Nephron progenitor cell (in vitro differentiated cells): Measurements from ENCODE around the gene RCSD1.

Experiments
- DNase-seq: peaks from one replicate; pipeline ENCODE4 v3.0.0; 2021
- H3K27ac Mint-ChIP-seq: 2 replicates; pipeline ENCODE4 v1.8.0; 2021; ENCODE audit warnings: mild to moderate bottlenecking, moderate library complexity, mixed read lengths
- H3K27me3 Mint-ChIP-seq: 2 replicates; pipeline ENCODE4 v1.8.0; 2021; ENCODE audit warnings: mild to moderate bottlenecking, low read depth, mixed read lengths; ENCODE audit not compliant: poor library complexity
- H3K36me3 Mint-ChIP-seq: 2 replicates; pipeline ENCODE4 v1.8.0; 2021; ENCODE audit warnings: low read depth, mixed read lengths
- H3K4me1 Mint-ChIP-seq: 2 replicates; pipeline ENCODE4 v1.8.0; 2021; ENCODE audit warnings: mixed read lengths
- H3K4me3 Mint-ChIP-seq: 2 replicates; pipeline ENCODE4 v1.8.0; 2021; ENCODE audit warnings: mild to moderate bottlenecking, moderate library complexity, mixed read lengths
- H3K9me3 Mint-ChIP-seq: 2 replicates; pipeline ENCODE4 v1.8.0; 2021; ENCODE audit warnings: mild to moderate bottlenecking, moderate library complexity, mixed read lengths
- TF ChIP-seq, protein P1 (sequence below): fragments of 200-600 bp; sonication (generic); IDR thresholded peaks from 2 replicates; pipeline ENCODE4 v1.5.0; 2021; ENCODE audit warnings: antibody characterized with exemption

RCSD1 gene

DNA sequence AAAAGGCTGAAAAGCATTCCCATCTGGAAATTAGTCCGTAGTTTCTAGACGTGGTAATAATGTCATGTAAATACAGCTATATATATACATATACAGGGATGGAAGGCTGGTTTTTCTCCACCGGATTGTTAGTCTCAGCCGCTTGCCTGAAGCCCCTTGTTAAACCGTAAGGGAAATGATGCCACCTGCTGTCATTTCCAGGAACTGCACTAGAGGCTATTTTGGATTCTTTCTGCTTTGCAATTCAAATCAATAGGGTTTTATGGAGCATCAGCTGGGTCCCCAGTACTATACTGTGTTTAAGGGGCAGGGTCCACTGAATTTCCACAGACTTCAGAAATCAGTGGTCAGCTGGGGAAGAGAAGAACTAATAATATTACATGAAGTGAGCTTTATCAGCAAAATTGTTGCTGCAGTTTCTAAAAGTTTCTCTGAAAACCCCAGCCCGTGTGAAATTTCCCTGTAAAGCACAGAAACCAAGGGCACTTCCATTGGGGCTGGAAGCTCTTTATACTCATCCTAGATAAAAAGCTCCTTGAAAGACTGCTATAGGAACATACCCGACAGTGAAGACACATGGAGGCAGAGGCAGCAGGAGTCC is 58.0 kb downstream of the RCSD1 start:
- TF ChIP-seq, protein P1, sequence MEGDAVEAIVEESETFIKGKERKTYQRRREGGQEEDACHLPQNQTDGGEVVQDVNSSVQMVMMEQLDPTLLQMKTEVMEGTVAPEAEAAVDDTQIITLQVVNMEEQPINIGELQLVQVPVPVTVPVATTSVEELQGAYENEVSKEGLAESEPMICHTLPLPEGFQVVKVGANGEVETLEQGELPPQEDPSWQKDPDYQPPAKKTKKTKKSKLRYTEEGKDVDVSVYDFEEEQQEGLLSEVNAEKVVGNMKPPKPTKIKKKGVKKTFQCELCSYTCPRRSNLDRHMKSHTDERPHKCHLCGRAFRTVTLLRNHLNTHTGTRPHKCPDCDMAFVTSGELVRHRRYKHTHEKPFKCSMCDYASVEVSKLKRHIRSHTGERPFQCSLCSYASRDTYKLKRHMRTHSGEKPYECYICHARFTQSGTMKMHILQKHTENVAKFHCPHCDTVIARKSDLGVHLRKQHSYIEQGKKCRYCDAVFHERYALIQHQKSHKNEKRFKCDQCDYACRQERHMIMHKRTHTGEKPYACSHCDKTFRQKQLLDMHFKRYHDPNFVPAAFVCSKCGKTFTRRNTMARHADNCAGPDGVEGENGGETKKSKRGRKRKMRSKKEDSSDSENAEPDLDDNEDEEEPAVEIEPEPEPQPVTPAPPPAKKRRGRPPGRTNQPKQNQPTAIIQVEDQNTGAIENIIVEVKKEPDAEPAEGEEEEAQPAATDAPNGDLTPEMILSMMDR: peak; percentile 95
- Mint-ChIP-seq H3K4me3 (no peak overlapping the region), H3K36me3 (no peaks in the 10 kb centered on the region), H3K4me1 (peaks cover 40% of the 10 kb centered on the region), H3K9me3 (no peaks in the 10 kb centered on the region), H3K27me3 (peaks cover 10% of the 10 kb centered on the region), H3K27ac (no peak overlapping the region)
- peak; percentile 85 for DNase-seq

DNA sequence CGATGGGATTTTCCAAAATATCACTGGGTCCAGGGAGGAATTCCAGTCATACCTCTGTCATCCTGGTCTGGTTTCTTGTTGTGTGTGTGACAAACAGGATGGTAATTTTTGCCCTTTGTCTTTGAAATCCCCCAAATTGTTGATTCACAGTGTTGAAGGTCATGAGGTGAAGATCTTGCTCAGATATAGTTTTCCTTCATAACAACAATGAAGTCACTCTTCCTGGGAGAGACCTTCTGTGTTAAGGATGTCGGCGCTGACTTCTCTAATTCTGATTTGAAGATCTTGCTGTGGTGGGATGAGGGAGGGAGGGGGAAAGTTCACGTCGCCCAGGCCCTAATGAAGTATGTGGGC is 59.5 kb downstream of the RCSD1 start:
- Mint-ChIP-seq H3K36me3 (no peaks in the 10 kb centered on the region), H3K4me3 (no peak overlapping the region), H3K4me1 (peaks cover 38% of the 10 kb centered on the region), H3K9me3 (no peaks in the 10 kb centered on the region), H3K27me3 (peaks cover 5% of the 10 kb centered on the region), H3K27ac (no peak overlapping the region)
- DNase-seq: no peak
- TF ChIP-seq, protein P1: no peak

- TF ChIP-seq, protein P1: no peak
- H3K27me3 Mint-ChIP-seq: peaks cover 8% of the 10 kb centered on the region
- H3K4me1 Mint-ChIP-seq: peaks cover 40% of the 10 kb centered on the region
- no peaks in the 10 kb centered on the region for H3K36me3 Mint-ChIP-seq
- no peak overlapping the region for H3K27ac Mint-ChIP-seq
- no peak overlapping the region for H3K4me3 Mint-ChIP-seq
- H3K9me3 Mint-ChIP-seq: no peaks in the 10 kb centered on the region
- DNase-seq: no peak
These were observed 60.0 kb downstream of the RCSD1 start for GRCh38 chr1:167690053-167690452.

DNA sequence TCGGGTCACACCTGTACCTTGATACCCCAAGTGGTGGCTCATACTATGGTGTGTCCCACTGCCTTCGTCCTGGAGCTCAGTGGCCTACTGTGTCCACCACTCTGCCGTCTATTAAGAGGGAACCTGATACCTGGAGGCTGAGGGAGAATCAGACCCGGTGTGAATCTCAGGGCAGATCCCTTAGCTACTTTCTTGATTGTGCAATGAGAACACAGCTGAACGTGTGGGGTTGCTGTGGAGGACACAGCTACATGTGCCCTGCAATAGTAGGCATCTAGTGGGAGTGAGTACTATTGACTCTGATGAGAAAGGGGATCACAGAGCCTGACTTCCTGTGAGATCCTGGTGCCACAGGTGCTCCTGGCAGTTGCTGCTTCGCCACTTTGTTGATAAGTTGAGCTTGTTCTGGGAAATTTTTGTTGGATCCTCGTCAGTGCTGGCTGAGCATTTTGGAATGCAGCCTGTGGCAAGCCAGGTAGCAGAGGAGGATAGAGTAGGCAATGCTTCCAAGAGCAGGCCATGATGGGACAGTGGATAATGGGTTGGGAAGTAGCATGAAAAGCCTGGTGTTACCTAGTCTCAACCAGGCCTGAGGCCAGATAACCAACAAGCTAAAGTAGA is 63.5 kb downstream of the RCSD1 start:
- DNase-seq: no peak
- Mint-ChIP-seq H3K27ac (no peak overlapping the region), H3K27me3 (peaks cover 14% of the 10 kb centered on the region), H3K9me3 (no peaks in the 10 kb centered on the region), H3K4me3 (no peak overlapping the region), H3K4me1 (peaks cover 28% of the 10 kb centered on the region), H3K36me3 (no peaks in the 10 kb centered on the region)
- TF ChIP-seq, protein P1: no peak

- Mint-ChIP-seq H3K27ac (no peak overlapping the region), H3K4me3 (no peak overlapping the region), H3K9me3 (no peaks in the 10 kb centered on the region), H3K27me3 (peaks cover 22% of the 10 kb centered on the region), H3K4me1 (peaks cover 28% of the 10 kb centered on the region), H3K36me3 (no peaks in the 10 kb centered on the region)
- no peak for DNase-seq
- TF ChIP-seq, protein P1: no peak
These were observed 64.7 kb downstream of the RCSD1 start for GRCh38 chr1:167694691-167695090.

- Mint-ChIP-seq H3K4me1 (peaks cover 28% of the 10 kb centered on the region), H3K27ac (no peak overlapping the region), H3K9me3 (no peaks in the 10 kb centered on the region), H3K4me3 (no peak overlapping the region), H3K27me3 (peaks cover 23% of the 10 kb centered on the region), H3K36me3 (no peaks in the 10 kb centered on the region)
- DNase-seq: no peak
- TF ChIP-seq, protein P1: no peak
These were observed 65.1 kb downstream of the RCSD1 start for GRCh38 chr1:167695147-167695546.
